OCI-LY1 (cell line): ENCODE measurements around the gene CRISPLD2.

ENCODE experiments used
- EZH2 ChIP-seq: fragments of 200-600 bp; sonication (generic), shearing (Covaris generic); IDR thresholded peaks from 2 replicates; pipeline ENCODE4 v1.8.0; 2017; ENCODE audit warnings: borderline replicate concordance, mixed run types, mild to moderate bottlenecking, antibody characterized with exemption, low read length, moderate library complexity, mixed read lengths
- TF ChIP-seq, protein P1 (sequence below): fragments of 200-600 bp; sonication (generic), shearing (Covaris generic); IDR thresholded peaks from 2 replicates; pipeline ENCODE4 v1.5.1; 2017; ENCODE audit warnings: mild to moderate bottlenecking, antibody characterized with exemption, low read length, moderate library complexity, mixed read lengths

DNA sequence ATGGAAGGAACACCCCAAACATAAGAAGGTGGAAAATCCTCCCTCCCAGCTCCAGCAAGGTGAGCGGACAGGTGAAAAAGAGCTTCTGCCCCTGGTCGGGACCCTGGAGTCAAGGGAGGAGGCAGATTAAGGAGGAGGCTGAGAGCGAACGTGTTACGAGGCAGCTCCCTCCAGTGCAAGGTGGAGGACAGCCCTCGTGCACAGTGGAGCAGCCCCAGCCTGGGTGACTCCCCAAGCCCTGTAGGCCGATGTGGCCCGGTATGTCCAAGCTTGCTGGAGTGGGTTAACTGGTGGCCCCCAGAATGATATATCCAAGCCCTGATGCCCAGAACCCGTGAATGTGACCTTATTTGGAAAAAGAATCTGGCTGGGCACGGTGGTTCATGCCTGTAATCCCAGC lies 15.5 kb upstream of the CRISPLD2 start:
- TF ChIP-seq, protein P1, sequence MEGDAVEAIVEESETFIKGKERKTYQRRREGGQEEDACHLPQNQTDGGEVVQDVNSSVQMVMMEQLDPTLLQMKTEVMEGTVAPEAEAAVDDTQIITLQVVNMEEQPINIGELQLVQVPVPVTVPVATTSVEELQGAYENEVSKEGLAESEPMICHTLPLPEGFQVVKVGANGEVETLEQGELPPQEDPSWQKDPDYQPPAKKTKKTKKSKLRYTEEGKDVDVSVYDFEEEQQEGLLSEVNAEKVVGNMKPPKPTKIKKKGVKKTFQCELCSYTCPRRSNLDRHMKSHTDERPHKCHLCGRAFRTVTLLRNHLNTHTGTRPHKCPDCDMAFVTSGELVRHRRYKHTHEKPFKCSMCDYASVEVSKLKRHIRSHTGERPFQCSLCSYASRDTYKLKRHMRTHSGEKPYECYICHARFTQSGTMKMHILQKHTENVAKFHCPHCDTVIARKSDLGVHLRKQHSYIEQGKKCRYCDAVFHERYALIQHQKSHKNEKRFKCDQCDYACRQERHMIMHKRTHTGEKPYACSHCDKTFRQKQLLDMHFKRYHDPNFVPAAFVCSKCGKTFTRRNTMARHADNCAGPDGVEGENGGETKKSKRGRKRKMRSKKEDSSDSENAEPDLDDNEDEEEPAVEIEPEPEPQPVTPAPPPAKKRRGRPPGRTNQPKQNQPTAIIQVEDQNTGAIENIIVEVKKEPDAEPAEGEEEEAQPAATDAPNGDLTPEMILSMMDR, result no peak
- TF ChIP-seq EZH2, result no peak
